Gastrocnemius medialis (tissue), 4 donors: Measurements from ENCODE around the gene ALPI.

ENCODE experiments used
- CTCF ChIP-seq, 5 experiments: fragments of 450-650 bp in 3 of 5; fragments of 200-600 bp in 2 of 5; sonication (generic) in 2 of 5; IDR thresholded peaks in 4 of 5; conservative IDR thresholded peaks in 1 of 5; 1 replicate in 4 of 5; 2 replicates in 1 of 5; pipeline ENCODE4 v1.5.1; 2016 to 2019; ENCODE audit warnings: antibody characterized with exemption in 5 of 5, mild to moderate bottlenecking in 3 of 5, moderate library complexity in 3 of 5
- POLR2A ChIP-seq, 2 donors: fragments of 450-650 bp; IDR thresholded peaks; one replicate each; pipeline ENCODE4 v1.6.1; 2017; ENCODE audit warnings: antibody characterized with exemption in 2 of 2, mild to moderate bottlenecking in 2 of 2, moderate library complexity in 2 of 2

GRCh38 chr2:232416521-232417470, 39.2 kb upstream of the ALPI start:
- TF ChIP-seq CTCF (IDR thresholded peaks at IDR 0.05 in 4 of 5, conservative IDR thresholded peaks at IDR 0.05 in 1 of 5) (no peak), POLR2A (IDR thresholded peaks at IDR 0.05) (no peak)
